Naive thymus-derived CD8-positive, alpha-beta T cell (primary cell): ENCODE measurements around the gene TNFAIP8L3. TPM values are rescaled to one million over a fixed set of nuclear protein-coding genes. Genes with fewer than 3 reads are reported as not detected.

Experiments used
- ATAC-seq, 2 donors: fragments of 150-1000 bp; cut with Tn5 transposase in 1 of 2; sonication (Bioruptor Pico), chemical (Tn5 transposase) in 1 of 2; 1 replicate in 1 of 2; 2 replicates in 1 of 2; pipeline ENCODE4 v1.10.0; 2021; ENCODE audit warnings: mild to moderate bottlenecking in 2 of 2, moderate library complexity in 2 of 2
- POLR2A ChIA-PET: fragments of 350-600 bp; sonication (Branson Sonifier 250); formaldehyde crosslinking; loops from one replicate; lab custom pipeline; 2021; ENCODE audit warnings: antibody characterized with exemption; lab: Charles Lee
- DNase-seq, 10 donors: peaks; one replicate each; pipeline versions ENCODE4 v3.0.0 to v3.0.0-alpha.2; 2020 to 2022
- H3K27ac Mint-ChIP-seq, 10 donors: one replicate each; pipeline ENCODE4 v1.8.0; 2020 to 2022; ENCODE audit warnings: mild to moderate bottlenecking in 10 of 10, mixed read lengths in 10 of 10, moderate library complexity in 4 of 10, inconsistent platforms in 1 of 10
- H3K27me3 Mint-ChIP-seq, 5 donors: one replicate each; pipeline ENCODE4 v1.8.0; 2021 to 2022; ENCODE audit warnings: mixed read lengths in 5 of 5
- H3K36me3 Mint-ChIP-seq, 3 donors: one replicate each; pipeline ENCODE4 v1.8.0; 2020 to 2022; ENCODE audit warnings: mixed read lengths in 3 of 3, mild to moderate bottlenecking in 2 of 3, inconsistent platforms in 1 of 3
- H3K4me1 Mint-ChIP-seq, 4 donors: one replicate each; pipeline ENCODE4 v1.8.0; 2021 to 2022; ENCODE audit warnings: mixed read lengths in 4 of 4
- H3K4me3 Mint-ChIP-seq, 10 donors: one replicate each; pipeline ENCODE4 v1.8.0; 2020 to 2022; ENCODE audit warnings: mild to moderate bottlenecking in 10 of 10, mixed read lengths in 10 of 10, moderate library complexity in 6 of 10, inconsistent platforms in 1 of 10
- H3K9me3 Mint-ChIP-seq, 9 donors: one replicate each; pipeline ENCODE4 v1.8.0; 2020 to 2022; ENCODE audit warnings: mixed read lengths in 9 of 9, mild to moderate bottlenecking in 3 of 9, inconsistent platforms in 1 of 9, moderate library complexity in 1 of 9
- polyA plus RNA-seq, 3 donors: library from polyadenylated mRNA; unstranded; fragments of 300-500 nt; fragmentation: Illumina TruSeq; gene quantifications; one replicate each; pipeline ENCODE4 v1.2.3, GENCODE V29; 2021
- total RNA-seq, 8 experiments: library from RNA in 2 of 8; stranded (reverse) in 2 of 8; gene quantifications; one replicate each; pipeline ENCODE4 v1.2.3 and lab custom pipeline; 2021 to 2026

TNFAIP8L3 gene
- total and polyA plus RNA-seq, 5 experiments from 2014 or later = not detected

GRCh38 chr15:51080286-51080685, 14.4 kb downstream of the TNFAIP8L3 start:
- Mint-ChIP-seq H3K4me1 (peaks cover 8 to 15% (median 11%) of the 10 kb centered on the region in 4 donors), H3K27ac (peak overlapping the region in 1 of 10 donors; percentile 30), H3K27me3 (peaks cover 6 to 15% (median 8%) of the 10 kb centered on the region in 5 donors), H3K9me3 (no peaks in the 10 kb centered on the region), H3K4me3 (no peak overlapping the region), H3K36me3 (peaks cover 0 to 2% (median 0%) of the 10 kb centered on the region in 3 donors)
- DNase-seq = no peak
- POLR2A ChIA-PET = interaction anchor here (0.7 kb wide), 1 partner anchor 327 kb away, joined by 3 read pairs; no protein-coding TSS in a partner anchor
- ATAC-seq = no peak

GRCh38 chr15:51079226-51079625, 15.5 kb downstream of the TNFAIP8L3 start:
- DNase-seq (no peak), ATAC-seq (no peak)
- Mint-ChIP-seq H3K27me3 (peaks cover 6 to 15% (median 8%) of the 10 kb centered on the region in 5 donors), H3K4me1 (peaks cover 8 to 15% (median 11%) of the 10 kb centered on the region in 4 donors), H3K27ac (peak overlapping the region in 1 of 10 donors; percentile 15), H3K9me3 (no peaks in the 10 kb centered on the region), H3K4me3 (peak overlapping the region in 3 of 10 donors; percentile 43 to 64 (median 44)), H3K36me3 (peaks cover 0 to 2% (median 0%) of the 10 kb centered on the region in 3 donors)
- POLR2A ChIA-PET = no interaction called here

- peaks cover 0 to 2% (median 0%) of the 10 kb centered on the region in 3 donors for H3K36me3 Mint-ChIP-seq
- peaks cover 6 to 15% (median 8%) of the 10 kb centered on the region in 5 donors for H3K27me3 Mint-ChIP-seq
- H3K4me3 Mint-ChIP-seq = peak overlapping the region; percentile 51 to 78 (median 68)
- POLR2A ChIA-PET = interaction anchor here (1.2 kb wide), 1 partner anchor 8 kb away, joined by 3 read pairs; no protein-coding TSS in a partner anchor
- no peaks in the 10 kb centered on the region for H3K9me3 Mint-ChIP-seq
- H3K27ac Mint-ChIP-seq = peak overlapping the region in 4 of 10 donors; percentile 15 to 83 (median 49)
- peaks cover 8 to 15% (median 11%) of the 10 kb centered on the region in 4 donors for H3K4me1 Mint-ChIP-seq
- peak; percentile 40 to 93 for ATAC-seq
- peak in 9 of 10 donors; percentile 19 to 76 (median 40) for DNase-seq
Observed at GRCh38 chr15:51077221-51078153, 17.2 kb downstream of the TNFAIP8L3 start.

GRCh38 chr15:51076524-51077220, 18.0 kb downstream of the TNFAIP8L3 start:
- ATAC-seq = no peak
- H3K27me3 Mint-ChIP-seq = peaks cover 6 to 15% (median 8%) of the 10 kb centered on the region in 5 donors
- H3K4me3 Mint-ChIP-seq = peak overlapping the region in 8 of 10 donors; percentile 8 to 78 (median 62)
- peaks cover 0 to 2% (median 0%) of the 10 kb centered on the region in 3 donors for H3K36me3 Mint-ChIP-seq
- no peak for DNase-seq
- POLR2A ChIA-PET = interaction anchor here (1.2 kb wide), 1 partner anchor 9 kb away, joined by 3 read pairs; no protein-coding TSS in a partner anchor
- H3K27ac Mint-ChIP-seq = peak overlapping the region in 1 of 10 donors; percentile 83
- H3K4me1 Mint-ChIP-seq = peaks cover 9 to 20% (median 11%) of the 10 kb centered on the region in 4 donors
- no peaks in the 10 kb centered on the region for H3K9me3 Mint-ChIP-seq

GRCh38 chr15:51075826-51076523, 18.7 kb downstream of the TNFAIP8L3 start:
- Mint-ChIP-seq H3K27ac (peak overlapping the region in 2 of 10 donors; percentile 19 to 66), H3K9me3 (no peaks in the 10 kb centered on the region), H3K4me1 (peaks cover 9 to 27% (median 15%) of the 10 kb centered on the region in 4 donors), H3K4me3 (no peak overlapping the region), H3K27me3 (peaks cover 6 to 15% (median 8%) of the 10 kb centered on the region in 5 donors), H3K36me3 (peaks cover 0 to 2% (median 0%) of the 10 kb centered on the region in 3 donors)
- no peak for ATAC-seq
- POLR2A ChIA-PET = no interaction called here
- DNase-seq = no peak

GRCh38 chr15:51075364-51075763, 19.3 kb downstream of the TNFAIP8L3 start:
- H3K36me3 Mint-ChIP-seq = peaks cover 0 to 2% (median 0%) of the 10 kb centered on the region in 3 donors
- H3K4me3 Mint-ChIP-seq = no peak overlapping the region
- POLR2A ChIA-PET = no interaction called here
- no peak for DNase-seq
- no peak for ATAC-seq
- H3K27ac Mint-ChIP-seq = no peak overlapping the region
- peaks cover 6 to 15% (median 8%) of the 10 kb centered on the region in 5 donors for H3K27me3 Mint-ChIP-seq
- H3K4me1 Mint-ChIP-seq = peaks cover 9 to 27% (median 16%) of the 10 kb centered on the region in 4 donors
- no peaks in the 10 kb centered on the region for H3K9me3 Mint-ChIP-seq

- H3K27ac Mint-ChIP-seq = no peak overlapping the region
- no peak for ATAC-seq
- POLR2A ChIA-PET = no interaction called here
- H3K4me3 Mint-ChIP-seq = no peak overlapping the region
- H3K9me3 Mint-ChIP-seq = no peaks in the 10 kb centered on the region
- DNase-seq = no peak
- peaks cover 6 to 15% (median 8%) of the 10 kb centered on the region in 5 donors for H3K27me3 Mint-ChIP-seq
- H3K4me1 Mint-ChIP-seq = peaks cover 9 to 27% (median 17%) of the 10 kb centered on the region in 4 donors
- H3K36me3 Mint-ChIP-seq = peaks cover 0 to 2% (median 0%) of the 10 kb centered on the region in 3 donors
Observed at GRCh38 chr15:51074926-51075325, 19.8 kb downstream of the TNFAIP8L3 start.

GRCh38 chr15:51071578-51071977, 23.1 kb downstream of the TNFAIP8L3 start:
- H3K9me3 Mint-ChIP-seq = no peaks in the 10 kb centered on the region

GRCh38 chr15:51069983-51070382, 24.7 kb downstream of the TNFAIP8L3 start:
- Mint-ChIP-seq H3K4me3 (no peak overlapping the region), H3K27ac (no peak overlapping the region), H3K36me3 (no peaks in the 10 kb centered on the region), H3K4me1 (peaks cover 0 to 12% (median 6%) of the 10 kb centered on the region in 4 donors), H3K27me3 (peaks cover 0 to 8% (median 5%) of the 10 kb centered on the region in 5 donors), H3K9me3 (no peaks in the 10 kb centered on the region)
- DNase-seq = no peak
- POLR2A ChIA-PET = no interaction called here
- no peak for ATAC-seq

More at GRCh38 chr15:51071578-51071977, 23.1 kb downstream of the TNFAIP8L3 start:
- POLR2A ChIA-PET = no interaction called here
- no peak for DNase-seq
- Mint-ChIP-seq H3K4me1 (peaks cover 0 to 12% (median 8%) of the 10 kb centered on the region in 4 donors), H3K27me3 (peaks cover 0 to 3% (median 0%) of the 10 kb centered on the region in 5 donors), H3K27ac (peak overlapping the region in 3 of 10 donors; percentile 17 to 30 (median 21)), H3K4me3 (no peak overlapping the region), H3K36me3 (no peaks in the 10 kb centered on the region)
- ATAC-seq = no peak

- POLR2A ChIA-PET = no interaction called here
- Mint-ChIP-seq H3K4me3 (no peak overlapping the region), H3K4me1 (peaks cover 0 to 12% (median 6%) of the 10 kb centered on the region in 4 donors), H3K9me3 (no peaks in the 10 kb centered on the region), H3K36me3 (no peaks in the 10 kb centered on the region), H3K27ac (no peak overlapping the region), H3K27me3 (peaks cover 1 to 33% (median 11%) of the 10 kb centered on the region in 5 donors)
- ATAC-seq (no peak), DNase-seq (no peak)
Observed at GRCh38 chr15:51067510-51067909, 27.2 kb downstream of the TNFAIP8L3 start.

- peaks cover 1 to 36% (median 11%) of the 10 kb centered on the region in 5 donors for H3K27me3 Mint-ChIP-seq
- H3K36me3 Mint-ChIP-seq = no peaks in the 10 kb centered on the region
- no peaks in the 10 kb centered on the region for H3K9me3 Mint-ChIP-seq
- DNase-seq (no peak), ATAC-seq (no peak)
- no peak overlapping the region for H3K4me3 Mint-ChIP-seq
- H3K27ac Mint-ChIP-seq = no peak overlapping the region
- H3K4me1 Mint-ChIP-seq = peaks cover 0 to 3% (median under 1%) of the 10 kb centered on the region in 4 donors
- POLR2A ChIA-PET = no interaction called here
Observed at GRCh38 chr15:51065781-51066180, 28.9 kb downstream of the TNFAIP8L3 start.

- no peak for ATAC-seq
- no peaks in the 10 kb centered on the region for H3K36me3 Mint-ChIP-seq
Observed at GRCh38 chr15:51065261-51065660, 29.4 kb downstream of the TNFAIP8L3 start.

More at GRCh38 chr15:51065261-51065660, 29.4 kb downstream of the TNFAIP8L3 start:
- Mint-ChIP-seq H3K4me3 (no peak overlapping the region), H3K27me3 (peaks cover 1 to 40% (median 11%) of the 10 kb centered on the region in 5 donors), H3K9me3 (no peaks in the 10 kb centered on the region), H3K4me1 (peaks cover 0 to under 1% (median 0%) of the 10 kb centered on the region in 4 donors), H3K27ac (no peak overlapping the region)
- no peak for DNase-seq
- POLR2A ChIA-PET = no interaction called here
